HEK293 (cell line): ENCODE data around the gene COQ8B.
A peak's percentile ranks its signal among the peaks of the same experiment; 100 is the strongest.
"Not testable (repeated sequence)": the region's sequence is repeated elsewhere in the genome, so short reads cannot be mapped to it uniquely, and the experiment has no call there.

Experiments
- CTCF ChIA-PET: fragments of 350-600 bp; formaldehyde crosslinking; extraction: SDS; loops from one replicate; lab custom pipeline; 2021; ENCODE audit warnings: antibody characterized with exemption; lab: Yijun Ruan, JAX
- POLR2A ChIA-PET: fragments of 300-600 bp; formaldehyde crosslinking; extraction: SDS; loops from one replicate; lab custom pipeline; 2020; ENCODE audit warnings: antibody characterized with exemption, inconsistent platforms; lab: Yijun Ruan, JAX
- H3K27ac ChIP-seq: fragments of 200-500 bp; sonication (Bioruptor generic); 2 replicates; pipeline ENCODE4 v1.5.1; 2014; ENCODE audit warnings: low read depth, low read length, control low read depth, inconsistent platforms; ENCODE audit errors: extremely low read depth
- H3K36me3 ChIP-seq, 2 experiments: fragments of 200-500 bp in 1 of 2; sonication (Bioruptor generic) in 1 of 2; 1 replicate in 1 of 2; 2 replicates in 1 of 2; pipeline ENCODE4 v1.5.1; 2014 to 2017; ENCODE audit warnings: inconsistent platforms in 2 of 2, low read length in 2 of 2; ENCODE audit not compliant: control insufficient read depth in 2 of 2, insufficient read depth in 1 of 2
- H3K4me1 ChIP-seq: fragments of 200-500 bp; sonication (Bioruptor generic); 2 replicates; pipeline ENCODE4 v1.5.1; 2014; ENCODE audit warnings: mild to moderate bottlenecking, low read length, inconsistent platforms; ENCODE audit not compliant: control insufficient read depth, insufficient read depth
- H3K4me3 ChIP-seq: 2 replicates; pipeline ENCODE4 v1.5.1; 2011; ENCODE audit warnings: low read depth, mild to moderate bottlenecking, control low read depth, low read length, moderate library complexity
- H3K9me3 ChIP-seq: fragments of 200-500 bp; sonication (Bioruptor generic); 2 replicates; pipeline ENCODE4 v1.5.1; 2014; ENCODE audit warnings: low read depth, low read length, inconsistent platforms; ENCODE audit not compliant: control insufficient read depth, insufficient read depth
- EGR2 ChIP-seq: fragments of 450-650 bp; formaldehyde crosslinking; IDR thresholded peaks from 2 replicates; pipeline ENCODE4 v1.5.1; 2016; ENCODE audit warnings: low read depth, missing biosample characterization, missing genetic modification characterization
- GLIS1 ChIP-seq: fragments of 450-650 bp; formaldehyde crosslinking; IDR thresholded peaks from 2 replicates; pipeline ENCODE4 v1.5.1; 2016; ENCODE audit warnings: missing biosample characterization, missing genetic modification characterization
- MYNN ChIP-seq: fragments of 450-650 bp; formaldehyde crosslinking; IDR thresholded peaks from 2 replicates; pipeline ENCODE4 v1.5.1; 2016; ENCODE audit warnings: missing biosample characterization, missing genetic modification characterization, borderline replicate concordance
- ZBTB48 ChIP-seq: fragments of 450-650 bp; formaldehyde crosslinking; IDR thresholded peaks from 2 replicates; pipeline ENCODE4 v1.5.1; 2016; ENCODE audit warnings: missing biosample characterization, missing genetic modification characterization
- ZBTB7A ChIP-seq: fragments of 450-650 bp; formaldehyde crosslinking; IDR thresholded peaks from 2 replicates; pipeline ENCODE4 v1.5.1; 2016; ENCODE audit warnings: low read depth, missing biosample characterization, missing genetic modification characterization
- ZFP69B ChIP-seq: fragments of 450-650 bp; formaldehyde crosslinking; IDR thresholded peaks from 2 replicates; pipeline ENCODE4 v1.5.1; 2016; ENCODE audit warnings: missing biosample characterization, missing genetic modification characterization
- ZNF157 ChIP-seq: fragments of 450-650 bp; formaldehyde crosslinking; IDR thresholded peaks from 2 replicates; pipeline ENCODE4 v1.5.1; 2016; ENCODE audit warnings: missing biosample characterization, missing genetic modification characterization
- ZNF423 ChIP-seq: fragments of 450-650 bp; formaldehyde crosslinking; IDR thresholded peaks from 2 replicates; pipeline ENCODE4 v1.5.1; 2016; ENCODE audit warnings: missing biosample characterization, missing genetic modification characterization
- ZNF548 ChIP-seq: fragments of 450-650 bp; formaldehyde crosslinking; IDR thresholded peaks from 2 replicates; pipeline ENCODE4 v1.5.1; 2016; ENCODE audit warnings: missing biosample characterization, missing genetic modification characterization
- ZNF560 ChIP-seq: fragments of 450-650 bp; formaldehyde crosslinking; IDR thresholded peaks from 2 replicates; pipeline ENCODE4 v1.5.1; 2017; ENCODE audit warnings: missing biosample characterization, missing genetic modification characterization, borderline replicate concordance
- ZNF585B ChIP-seq: fragments of 450-650 bp; formaldehyde crosslinking; IDR thresholded peaks from 2 replicates; pipeline ENCODE4 v1.5.1; 2016; ENCODE audit warnings: missing biosample characterization, missing genetic modification characterization
- ZNF664 ChIP-seq: fragments of 450-650 bp; formaldehyde crosslinking; IDR thresholded peaks from 2 replicates; pipeline ENCODE4 v1.5.1; 2016; ENCODE audit warnings: missing biosample characterization, missing genetic modification characterization
- ZNF791 ChIP-seq: fragments of 450-650 bp; formaldehyde crosslinking; IDR thresholded peaks from 2 replicates; pipeline ENCODE4 v1.5.1; 2016; ENCODE audit warnings: missing biosample characterization, missing genetic modification characterization
- TF ChIP-seq, protein P1 (sequence below): fragments of 450-650 bp; formaldehyde crosslinking; IDR thresholded peaks from 2 replicates; pipeline ENCODE4 v1.5.1; 2016; ENCODE audit warnings: missing biosample characterization, missing genetic modification characterization
- TF ChIP-seq, protein P2 (sequence below): fragments of 450-650 bp; formaldehyde crosslinking; IDR thresholded peaks from 2 replicates; pipeline ENCODE4 v1.5.1; 2016; ENCODE audit warnings: missing biosample characterization, missing genetic modification characterization

The COQ8B gene

DNA sequence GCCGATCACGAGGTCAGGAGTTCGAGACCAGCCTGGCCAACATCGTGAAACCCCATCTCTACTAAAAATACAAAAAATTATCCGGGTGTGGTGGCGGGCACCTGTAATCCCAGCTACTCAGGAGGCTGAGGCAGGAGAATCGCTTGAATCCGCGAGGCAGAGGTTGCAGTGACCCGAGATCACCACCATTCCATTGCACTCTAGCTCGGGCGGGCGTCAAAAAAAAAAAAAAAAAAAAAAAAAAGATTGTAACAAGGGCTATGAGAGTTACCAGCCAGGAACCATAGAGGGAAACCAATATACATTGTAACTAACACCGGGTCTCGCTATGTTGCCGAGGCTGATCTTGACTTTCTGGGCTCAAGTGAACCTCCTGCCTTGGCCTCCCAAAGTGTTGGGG is 15.6 kb upstream of the COQ8B start:
- POLR2A ChIA-PET, result not testable (repeated sequence)

DNA sequence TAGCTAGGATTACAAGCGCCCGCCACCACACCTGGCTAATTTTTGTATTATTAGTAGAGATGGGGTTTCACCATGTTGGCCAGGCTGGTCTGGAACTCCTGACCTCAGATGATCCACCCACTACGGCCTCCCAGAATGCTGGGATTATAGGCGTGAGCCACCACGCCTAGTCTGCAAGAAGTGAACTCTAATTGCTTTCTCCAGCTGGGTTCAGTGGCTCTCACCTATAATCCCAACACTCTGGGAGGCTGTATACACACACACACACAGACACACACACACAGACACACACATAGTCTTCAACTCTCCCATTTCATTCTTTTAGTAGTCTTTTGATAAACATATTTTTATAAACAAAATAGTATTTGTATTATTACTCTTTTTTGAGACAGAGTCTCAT is 13.4 kb upstream of the COQ8B start:
- POLR2A ChIA-PET, result interaction anchor here (1.7 kb wide), 2 partner anchors 20 to 49 kb away, joined by 4 to 7 read pairs; partner anchors contain the start of genes ACTMAP and SNRPA
- H3K36me3 ChIP-seq, result peaks cover 81 to 97% of the 10 kb centered on the region in 2 experiments

More for the DNA sequence above, 15.6 kb upstream of the COQ8B start:
- H3K27ac ChIP-seq, H3K9me3 ChIP-seq, H3K4me1 ChIP-seq, H3K4me3 ChIP-seq: not testable (repeated sequence)
- TF ChIP-seq, protein P1, sequence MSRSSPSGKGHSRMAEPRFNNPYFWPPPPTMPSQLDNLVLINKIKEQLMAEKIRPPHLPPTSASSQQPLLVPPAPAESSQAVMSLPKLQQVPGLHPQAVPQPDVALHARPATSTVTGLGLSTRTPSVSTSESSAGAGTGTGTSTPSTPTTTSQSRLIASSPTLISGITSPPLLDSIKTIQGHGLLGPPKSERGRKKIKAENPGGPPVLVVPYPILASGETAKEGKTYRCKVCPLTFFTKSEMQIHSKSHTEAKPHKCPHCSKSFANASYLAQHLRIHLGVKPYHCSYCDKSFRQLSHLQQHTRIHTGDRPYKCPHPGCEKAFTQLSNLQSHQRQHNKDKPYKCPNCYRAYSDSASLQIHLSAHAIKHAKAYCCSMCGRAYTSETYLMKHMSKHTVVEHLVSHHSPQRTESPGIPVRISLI (tag by site-specific recombination), result peak; percentile 53; the same call in 1 of the 2 replicates
- CTCF ChIA-PET, result interaction anchor here (0.6 kb wide), 1 partner anchor 74 kb away, joined by 3 read pairs; no protein-coding TSS in a partner anchor
- peaks cover 87 to 96% of the 10 kb centered on the region in 2 experiments for H3K36me3 ChIP-seq

DNA sequence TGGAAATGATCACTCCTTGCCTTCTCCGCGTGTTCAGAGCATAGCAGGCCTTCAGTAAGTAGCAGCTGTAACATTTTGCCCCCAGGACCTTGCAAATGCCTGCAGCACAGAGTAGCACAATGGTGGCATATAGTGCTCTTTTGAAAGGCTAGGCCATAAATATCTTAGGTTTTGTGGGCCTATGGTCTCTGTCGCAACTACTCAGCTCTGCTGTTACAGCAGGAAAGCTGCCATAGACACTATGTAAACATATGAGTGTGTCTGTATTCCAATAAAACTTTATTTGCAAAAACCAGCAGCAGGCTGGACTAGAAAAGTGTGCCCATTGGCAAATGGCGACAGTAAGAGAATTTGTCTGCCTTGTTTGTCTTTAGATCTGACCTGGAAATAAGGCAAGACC is 9.6 kb upstream of the COQ8B start:
- peaks cover 73 to 93% of the 10 kb centered on the region in 2 experiments for H3K36me3 ChIP-seq

More for the DNA sequence above, 13.4 kb upstream of the COQ8B start:
- not testable (repeated sequence) for H3K9me3 ChIP-seq, H3K27ac ChIP-seq, H3K4me3 ChIP-seq
- TF ChIP-seq GLIS1 (tag by site-specific recombination), result peak; percentile 95
- TF ChIP-seq, all 188 proteins: peak for 1; not testable (repeated sequence) for 187
- H3K4me1 ChIP-seq, result not testable (repeated sequence)
- CTCF ChIA-PET, result interaction anchor here (1.5 kb wide), 1 partner anchor 14 kb away, joined by 7 read pairs; no protein-coding TSS in a partner anchor

DNA sequence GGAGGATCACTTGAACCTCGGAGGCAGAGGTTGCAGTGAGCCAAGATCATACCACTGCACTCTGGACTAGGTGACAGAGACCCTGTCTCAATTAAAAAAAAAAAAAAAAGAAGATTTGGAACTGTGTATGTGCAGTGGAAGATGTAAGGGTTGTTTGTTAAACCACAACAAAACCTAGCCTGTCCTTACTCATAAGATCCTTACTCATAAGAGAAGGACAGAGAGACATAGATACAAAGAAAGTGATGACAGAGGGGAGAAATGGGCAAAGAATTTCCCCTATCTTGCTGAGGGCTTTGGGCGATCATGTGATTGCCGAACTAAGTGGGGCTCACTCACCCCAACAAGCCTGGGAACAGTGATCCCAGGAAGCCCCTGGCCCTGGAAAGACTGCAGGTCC is 8.2 kb upstream of the COQ8B start:
- CTCF ChIA-PET, result interaction anchor here (0.6 kb wide), 1 partner anchor 250 kb away, joined by 5 read pairs; no protein-coding TSS in a partner anchor
- Histone ChIP-seq H3K4me1 (no peaks in the 10 kb centered on the region; the same call in 1 of the 2 replicates), H3K4me3 (no peak overlapping the region), H3K36me3 (peaks cover 67 to 95% of the 10 kb centered on the region in 2 experiments), H3K27ac (peak overlapping the region; percentile 30; the same call in 1 of the 2 replicates), H3K9me3 (no peaks in the 10 kb centered on the region; the same call in 1 of the 2 replicates)
- POLR2A ChIA-PET, result interaction anchor here (0.7 to 3.4 kb wide), 4 partner anchors 8 to 328 kb away, joined by 3 to 16 read pairs (median 4); partner anchors contain the start of genes ACTMAP, COQ8B, ITPKC and RAB4B
- TF ChIP-seq ZBTB7A (tag by site-specific recombination) (no peak), ZNF548 (tag by site-specific recombination) (no peak)

More for the DNA sequence above, 9.6 kb upstream of the COQ8B start:
- ChIA-PET POLR2A (interaction anchor here (0.6 to 3.4 kb wide), 3 partner anchors 9 to 13 kb away, joined by 3 to 16 read pairs (median 4); partner anchors contain the start of genes COQ8B and ITPKC), CTCF (interaction anchor here (0.6 kb wide), 2 partner anchors 8 to 307 kb away, joined by 3 to 6 read pairs; no protein-coding TSS in a partner anchor)
- Histone ChIP-seq H3K27ac (no peak overlapping the region), H3K9me3 (no peaks in the 10 kb centered on the region; the same call in 1 of the 2 replicates), H3K4me3 (no peak overlapping the region), H3K4me1 (no peaks in the 10 kb centered on the region)
- TF ChIP-seq ZNF585B, result peak; percentile 24; the same call in 1 of the 2 replicates
- no peak for TF ChIP-seq ZNF423

DNA sequence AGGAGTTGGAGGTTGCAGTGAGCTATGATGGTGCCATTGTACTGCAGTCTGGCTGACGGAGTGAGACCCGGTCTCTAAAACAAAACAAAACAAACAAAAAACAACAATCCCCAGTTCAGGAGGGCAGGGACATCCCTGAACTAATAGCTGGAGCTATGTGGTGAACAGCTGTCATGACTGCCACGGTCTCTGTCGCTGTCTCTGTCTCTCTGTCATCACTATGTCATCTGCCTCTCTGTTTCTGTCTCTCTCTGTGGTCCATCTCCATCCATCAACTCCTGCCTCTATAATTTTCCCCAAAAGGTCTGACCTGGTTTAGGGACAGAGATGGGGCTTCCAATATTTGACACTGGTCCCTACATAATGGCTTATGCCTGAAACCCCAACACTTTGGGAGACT is 7.6 kb upstream of the COQ8B start:
- peaks cover 63 to 95% of the 10 kb centered on the region in 2 experiments for H3K36me3 ChIP-seq
- TF ChIP-seq ZNF585B, result no peak
- TF ChIP-seq, protein P2, sequence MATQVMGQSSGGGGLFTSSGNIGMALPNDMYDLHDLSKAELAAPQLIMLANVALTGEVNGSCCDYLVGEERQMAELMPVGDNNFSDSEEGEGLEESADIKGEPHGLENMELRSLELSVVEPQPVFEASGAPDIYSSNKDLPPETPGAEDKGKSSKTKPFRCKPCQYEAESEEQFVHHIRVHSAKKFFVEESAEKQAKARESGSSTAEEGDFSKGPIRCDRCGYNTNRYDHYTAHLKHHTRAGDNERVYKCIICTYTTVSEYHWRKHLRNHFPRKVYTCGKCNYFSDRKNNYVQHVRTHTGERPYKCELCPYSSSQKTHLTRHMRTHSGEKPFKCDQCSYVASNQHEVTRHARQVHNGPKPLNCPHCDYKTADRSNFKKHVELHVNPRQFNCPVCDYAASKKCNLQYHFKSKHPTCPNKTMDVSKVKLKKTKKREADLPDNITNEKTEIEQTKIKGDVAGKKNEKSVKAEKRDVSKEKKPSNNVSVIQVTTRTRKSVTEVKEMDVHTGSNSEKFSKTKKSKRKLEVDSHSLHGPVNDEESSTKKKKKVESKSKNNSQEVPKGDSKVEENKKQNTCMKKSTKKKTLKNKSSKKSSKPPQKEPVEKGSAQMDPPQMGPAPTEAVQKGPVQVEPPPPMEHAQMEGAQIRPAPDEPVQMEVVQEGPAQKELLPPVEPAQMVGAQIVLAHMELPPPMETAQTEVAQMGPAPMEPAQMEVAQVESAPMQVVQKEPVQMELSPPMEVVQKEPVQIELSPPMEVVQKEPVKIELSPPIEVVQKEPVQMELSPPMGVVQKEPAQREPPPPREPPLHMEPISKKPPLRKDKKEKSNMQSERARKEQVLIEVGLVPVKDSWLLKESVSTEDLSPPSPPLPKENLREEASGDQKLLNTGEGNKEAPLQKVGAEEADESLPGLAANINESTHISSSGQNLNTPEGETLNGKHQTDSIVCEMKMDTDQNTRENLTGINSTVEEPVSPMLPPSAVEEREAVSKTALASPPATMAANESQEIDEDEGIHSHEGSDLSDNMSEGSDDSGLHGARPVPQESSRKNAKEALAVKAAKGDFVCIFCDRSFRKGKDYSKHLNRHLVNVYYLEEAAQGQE (tag by site-specific recombination), result no peak
- TF ChIP-seq ZNF157, result no peak
- TF ChIP-seq, protein P1 (tag by site-specific recombination), result no peak
- TF ChIP-seq MYNN (tag by site-specific recombination), result no peak
- TF ChIP-seq EGR2 (tag by site-specific recombination), result no peak
- no peak for TF ChIP-seq ZFP69B (tag by site-specific recombination)
- no peak for TF ChIP-seq ZNF791
- TF ChIP-seq ZBTB48 (tag by site-specific recombination), result no peak
- no peak for TF ChIP-seq ZNF560 (tag by site-specific recombination)
- TF ChIP-seq ZNF664, result no peak
- no peaks in the 10 kb centered on the region; the same call in 1 of the 2 replicates for H3K9me3 ChIP-seq
- no peak overlapping the region for H3K4me3 ChIP-seq
- POLR2A ChIA-PET, result interaction anchor here (0.7 to 1.8 kb wide), 3 partner anchors 26 to 328 kb away, joined by 3 to 4 read pairs (median 4); partner anchors contain the start of genes ACTMAP and RAB4B
- CTCF ChIA-PET, result interaction anchor here (0.6 kb wide), 2 partner anchors 193 to 251 kb away, joined by 5 to 7 read pairs; no protein-coding TSS in a partner anchor
- H3K4me1 ChIP-seq, result peaks cover 5% of the 10 kb centered on the region
- H3K27ac ChIP-seq, result 0 out of 2 replicates have a peak overlapping the region, but pooled peaks have one; percentile 16
